ENCODE data around the gene VWA1.

- TF ChIP-seq POLR2A (IDR thresholded peaks at IDR 0.05), result no peak
- TF ChIP-seq CTCF (IDR thresholded peaks at IDR 0.05), result no peak
- TF ChIP-seq EP300 (IDR thresholded peaks at IDR 0.05), result no peak
Observed at GRCh38 chr1:1421147-1421906, 14.2 kb upstream of the VWA1 start, which contains the start of gene ANKRD65.

Measured in suprapubic skin (tissue), 3 donors.